GM12878 (cell line): ENCODE data around the gene PLPP6. TPM values are rescaled to one million over a fixed set of nuclear protein-coding genes. Genes with fewer than 3 reads are reported as not detected.

Experiments used
- ATF7 ChIP-seq: fragments of 450-650 bp; IDR thresholded peaks from 2 replicates; pipeline ENCODE4 v1.6.1; 2016; ENCODE audit warnings: low read depth, mild to moderate bottlenecking
- CEBPZ ChIP-seq: fragments of 150-350 bp; IDR thresholded peaks from 2 replicates; pipeline ENCODE4 v1.6.1; 2016; ENCODE audit warnings: low read depth, low read length
- ESRRA ChIP-seq: IDR thresholded peaks from 2 replicates; pipeline ENCODE4 v1.6.1; 2012; ENCODE audit warnings: mild to moderate bottlenecking, low read length, improper control_type of control experiment
- EZH2 ChIP-seq: IDR thresholded peaks from 2 replicates; pipeline ENCODE4 v1.6.1; 2012; ENCODE audit warnings: low read depth, mild to moderate bottlenecking, control low read depth, inconsistent platforms, low read length, borderline replicate concordance; ENCODE audit not compliant: control insufficient read depth
- IKZF1 ChIP-seq: fragments of 450-650 bp; conservative IDR thresholded peaks from 2 replicates; pipeline ENCODE4 v1.6.1; 2017; ENCODE audit warnings: antibody characterized with exemption, mild to moderate bottlenecking
- JUNB ChIP-seq: IDR thresholded peaks from 2 replicates; pipeline ENCODE4 v1.6.1; 2016; ENCODE audit warnings: antibody characterized with exemption, mild to moderate bottlenecking
- KAT2A ChIP-seq: conservative IDR thresholded peaks from 2 replicates; pipeline ENCODE4 v1.6.1; 2011; ENCODE audit warnings: low read depth, low read length; ENCODE audit not compliant: control insufficient read depth
- LARP7 ChIP-seq: fragments of 450-650 bp; IDR thresholded peaks from 2 replicates; pipeline ENCODE4 v1.6.1; 2017; ENCODE audit warnings: mild to moderate bottlenecking
- MAX ChIP-seq: IDR thresholded peaks from 2 replicates; pipeline ENCODE4 v1.6.1; 2012; ENCODE audit warnings: low read depth, low read length, improper control_type of control experiment
- MLLT1 ChIP-seq: fragments of 450-650 bp; IDR thresholded peaks from 2 replicates; pipeline ENCODE4 v1.6.1; 2016; ENCODE audit warnings: mild to moderate bottlenecking
- NRF1 ChIP-seq: conservative IDR thresholded peaks from 2 replicates; pipeline ENCODE4 v1.6.1; 2011; ENCODE audit warnings: mild to moderate bottlenecking, low read depth, low read length, improper control_type of control experiment
- PKNOX1 ChIP-seq: fragments of 450-650 bp; IDR thresholded peaks from 2 replicates; pipeline ENCODE4 v1.6.1; 2016; ENCODE audit warnings: mild to moderate bottlenecking
- RAD51 ChIP-seq: fragments of 450-650 bp; IDR thresholded peaks from 2 replicates; pipeline ENCODE4 v1.6.1; 2016; ENCODE audit warnings: moderate library complexity, mild to moderate bottlenecking, inconsistent platforms
- RFX5 ChIP-seq: IDR thresholded peaks from 2 replicates; pipeline ENCODE4 v1.6.1; 2011; ENCODE audit warnings: low read depth, low read length, improper control_type of control experiment
- RUNX3 ChIP-seq: IDR thresholded peaks from 2 replicates; pipeline ENCODE4 v1.6.1; 2012; ENCODE audit warnings: low read length, inconsistent platforms
- SMAD5 ChIP-seq: IDR thresholded peaks from 2 replicates; pipeline ENCODE4 v1.6.1; 2016; ENCODE audit warnings: antibody characterized with exemption, low read depth
- SREBF1 ChIP-seq: IDR thresholded peaks from 2 replicates; pipeline ENCODE4 v1.6.1; 2012; ENCODE audit warnings: mild to moderate bottlenecking, low read length
- SRF ChIP-seq, 2 experiments: IDR thresholded peaks; 2 replicates each; pipeline ENCODE4 v1.6.1; 2011; ENCODE audit warnings: low read depth in 2 of 2, low read length in 2 of 2, mild to moderate bottlenecking in 1 of 2, moderate library complexity in 1 of 2
- SUZ12 ChIP-seq: fragments of 200-600 bp; sonication (generic); IDR thresholded peaks from one replicate; pipeline ENCODE4 v1.6.1; 2018; ENCODE audit warnings: antibody characterized with exemption, mild to moderate bottlenecking; ENCODE audit not compliant: unreplicated experiment
- TARDBP ChIP-seq: IDR thresholded peaks from 2 replicates; pipeline ENCODE4 v1.6.1; 2016; ENCODE audit warnings: borderline replicate concordance
- TCF3 ChIP-seq: IDR thresholded peaks from 2 replicates; pipeline ENCODE4 v1.6.1; 2012; ENCODE audit warnings: low read depth, mild to moderate bottlenecking, low read length, borderline replicate concordance; ENCODE audit not compliant: insufficient read depth
- WRNIP1 ChIP-seq: IDR thresholded peaks from 2 replicates; pipeline ENCODE4 v1.6.1; 2011; ENCODE audit warnings: low read depth, low read length, improper control_type of control experiment, borderline replicate concordance
- ZNF687 ChIP-seq: fragments of 450-650 bp; IDR thresholded peaks from 2 replicates; pipeline ENCODE4 v1.6.1; 2017; ENCODE audit warnings: mild to moderate bottlenecking, moderate library complexity
- polyA plus RNA-seq, 11 experiments: library from polyadenylated mRNA; depleted of rRNA in 4 of 11; unstranded in 6 of 11; stranded (reverse) in 5 of 11; fragments of >200 nt; fragmentation: Nextera tagmentation in 4 of 11; fragmentation: Illumina TruSeq in 1 of 11; extraction: Ambion mirVana in 4 of 11; extraction: Trizol in 1 of 11; gene quantifications; 1 replicate in 1 of 11; 2 replicates in 10 of 11; pipeline versions ENCODE4 v1.2.1 to v1.2.3, GENCODE V29; 2011 to 2016; ENCODE audit warnings: inconsistent platforms in 2 of 11, missing spikeins in 2 of 11, low read depth in 1 of 11
- total RNA-seq, 4 experiments: library from RNA; depleted of rRNA in 3 of 4; stranded (reverse); fragments of >200 nt in 3 of 4; fragmentation: Illumina TruSeq in 1 of 4; extraction: Trizol in 1 of 4; gene quantifications; 2 replicates each; pipeline versions ENCODE4 v1.2.1 to v1.2.3, GENCODE V29; 2013 to 2021

Gene PLPP6
- total and polyA plus RNA-seq, 10 of the 15 experiments (the other 5 are each of a cell fraction or from before 2014, with no cell fraction given), result 1.6 to 11.3 (median 6.9) TPM

- peak; percentile 52; the same call in 1 of the 2 replicates for TF ChIP-seq ZNF687
- TF ChIP-seq EZH2, result no peak
- TF ChIP-seq KAT2A, result no peak
- TF ChIP-seq CEBPZ, result no peak
- no peak for TF ChIP-seq SUZ12
- no peak for TF ChIP-seq NRF1
- TF ChIP-seq MLLT1, result no peak
- peak; percentile 75 for TF ChIP-seq JUNB
- no peak for TF ChIP-seq TARDBP
- TF ChIP-seq IKZF1, result peak; percentile 17; the same call in 1 of the 2 replicates
- TF ChIP-seq SREBF1, result no peak
- no peak for TF ChIP-seq WRNIP1
- no peak for TF ChIP-seq ESRRA
- no peak for TF ChIP-seq TCF3
- no peak for TF ChIP-seq MAX
- TF ChIP-seq RUNX3, result no peak
- TF ChIP-seq LARP7, result no peak
- no peak for TF ChIP-seq SRF (IDR thresholded peaks at IDR 0.05; ENCODE audit: low read depth in 2 of 2, low read length in 2 of 2)
- TF ChIP-seq PKNOX1, result no peak; the same call in 1 of the 2 replicates
- no peak for TF ChIP-seq RAD51
- TF ChIP-seq SMAD5, result no peak
- TF ChIP-seq RFX5, result no peak
- TF ChIP-seq ATF7, result 0 out of 2 replicates have a peak, but pooled peaks have one; percentile 16
Observed at GRCh38 chr9:4689687-4690104, 27.6 kb downstream of the PLPP6 start (continued).
